Dendritic cell treated with granulocyte-macrophage colony-stimulating factor and Interleukin-4, amounts not matched to agents 40 ng/mL and 50 ng/mL, for 4 days (primary cell): ENCODE results near the gene RPS6KA2.

Experiments
- H3K27ac Mint-ChIP-seq: one replicate; pipeline ENCODE4 v1.8.0; 2022; ENCODE audit warnings: mild to moderate bottlenecking, mixed read lengths
- H3K27me3 Mint-ChIP-seq: one replicate; pipeline ENCODE4 v1.8.0; 2022; ENCODE audit warnings: mild to moderate bottlenecking, mixed read lengths
- H3K36me3 Mint-ChIP-seq: one replicate; pipeline ENCODE4 v1.8.0; 2022; ENCODE audit warnings: low read depth, mixed read lengths
- H3K4me1 Mint-ChIP-seq: one replicate; pipeline ENCODE4 v1.8.0; 2022; ENCODE audit warnings: low read depth, mixed read lengths
- H3K4me3 Mint-ChIP-seq: one replicate; pipeline ENCODE4 v1.8.0; 2022; ENCODE audit warnings: mild to moderate bottlenecking, moderate library complexity, mixed read lengths
- H3K9me3 Mint-ChIP-seq: one replicate; pipeline ENCODE4 v1.8.0; 2022; ENCODE audit warnings: mixed read lengths
- intact Hi-C: fragments of 100-400 bp; cut with micrococcal nuclease; formaldehyde crosslinking; loops from one replicate; pipeline ENCODE4 v1.15.0; 2022

The RPS6KA2 gene

GRCh38 chr6:166492092-166492741, 134.8 kb downstream of the RPS6KA2 start:
- no peak overlapping the region for H3K27ac Mint-ChIP-seq
- intact Hi-C loops, result no loop called here

GRCh38 chr6:166490671-166491500, 136.2 kb downstream of the RPS6KA2 start:
- H3K9me3 Mint-ChIP-seq, result peaks cover 8% of the 10 kb centered on the region
- no peak overlapping the region for H3K4me3 Mint-ChIP-seq
- no peaks in the 10 kb centered on the region for H3K27me3 Mint-ChIP-seq
- H3K36me3 Mint-ChIP-seq, result peaks cover 14% of the 10 kb centered on the region
- intact Hi-C loops, result no loop called here
- H3K27ac Mint-ChIP-seq, result no peak overlapping the region
- H3K4me1 Mint-ChIP-seq, result peaks cover 6% of the 10 kb centered on the region

More at GRCh38 chr6:166492092-166492741, 134.8 kb downstream of the RPS6KA2 start:
- Mint-ChIP-seq H3K36me3 (peaks cover 3% of the 10 kb centered on the region), H3K9me3 (peaks cover 4% of the 10 kb centered on the region), H3K4me1 (peaks cover 6% of the 10 kb centered on the region), H3K27me3 (no peaks in the 10 kb centered on the region), H3K4me3 (no peak overlapping the region)

- no peaks in the 10 kb centered on the region for H3K27me3 Mint-ChIP-seq
- H3K4me1 Mint-ChIP-seq, result peaks cover 6% of the 10 kb centered on the region
- peak overlapping the region; percentile 2 for H3K27ac Mint-ChIP-seq
- H3K36me3 Mint-ChIP-seq, result peaks cover 14% of the 10 kb centered on the region
- H3K4me3 Mint-ChIP-seq, result no peak overlapping the region
- peaks cover 8% of the 10 kb centered on the region for H3K9me3 Mint-ChIP-seq
- intact Hi-C loops, result loop anchor here (2.0 kb wide), 1 partner anchor 137 kb away; the partner anchor contains the start of gene RPS6KA2
These were observed 137.5 kb downstream of the RPS6KA2 start for GRCh38 chr6:166489301-166490155.

GRCh38 chr6:166488701-166489100, 138.3 kb downstream of the RPS6KA2 start:
- intact Hi-C loops, result loop anchor here (2.0 kb wide), 1 partner anchor 138 kb away; the partner anchor contains the start of gene RPS6KA2
- peaks cover 14% of the 10 kb centered on the region for H3K36me3 Mint-ChIP-seq
- H3K4me3 Mint-ChIP-seq, result no peak overlapping the region
- H3K4me1 Mint-ChIP-seq, result peaks cover 6% of the 10 kb centered on the region
- no peaks in the 10 kb centered on the region for H3K27me3 Mint-ChIP-seq
- peaks cover 8% of the 10 kb centered on the region for H3K9me3 Mint-ChIP-seq
- H3K27ac Mint-ChIP-seq, result peak overlapping the region; percentile 85

- Mint-ChIP-seq H3K36me3 (peaks cover 14% of the 10 kb centered on the region), H3K4me1 (peaks cover 6% of the 10 kb centered on the region)
These were observed 138.9 kb downstream of the RPS6KA2 start for GRCh38 chr6:166488076-166488685.

GRCh38 chr6:166487148-166487547, 139.9 kb downstream of the RPS6KA2 start:
- Mint-ChIP-seq H3K27ac (no peak overlapping the region), H3K9me3 (peaks cover 8% of the 10 kb centered on the region), H3K4me1 (peaks cover 6% of the 10 kb centered on the region), H3K36me3 (peaks cover 14% of the 10 kb centered on the region), H3K4me3 (no peak overlapping the region), H3K27me3 (no peaks in the 10 kb centered on the region)
- intact Hi-C loops, result no loop called here

More at GRCh38 chr6:166488076-166488685, 138.9 kb downstream of the RPS6KA2 start:
- intact Hi-C loops, result loop anchor here (2.0 kb wide), 1 partner anchor 139 kb away; the partner anchor contains the start of gene RPS6KA2
- no peaks in the 10 kb centered on the region for H3K27me3 Mint-ChIP-seq
- peak overlapping the region; percentile 44 for H3K4me3 Mint-ChIP-seq
- peaks cover 8% of the 10 kb centered on the region for H3K9me3 Mint-ChIP-seq
- peak overlapping the region; percentile 85 for H3K27ac Mint-ChIP-seq

- Mint-ChIP-seq H3K4me3 (no peak overlapping the region), H3K4me1 (peaks cover 6% of the 10 kb centered on the region), H3K36me3 (peaks cover 14% of the 10 kb centered on the region), H3K27ac (no peak overlapping the region), H3K9me3 (peaks cover 8% of the 10 kb centered on the region), H3K27me3 (no peaks in the 10 kb centered on the region)
- intact Hi-C loops, result no loop called here
These were observed 140.5 kb downstream of the RPS6KA2 start for GRCh38 chr6:166486536-166486880.

GRCh38 chr6:166485651-166486535, 141.2 kb downstream of the RPS6KA2 start:
- Mint-ChIP-seq H3K36me3 (peaks cover 14% of the 10 kb centered on the region), H3K27ac (no peak overlapping the region), H3K9me3 (peaks cover 8% of the 10 kb centered on the region), H3K4me3 (no peak overlapping the region), H3K4me1 (peaks cover 6% of the 10 kb centered on the region), H3K27me3 (no peaks in the 10 kb centered on the region)
- intact Hi-C loops, result no loop called here

- peaks cover 6% of the 10 kb centered on the region for H3K4me1 Mint-ChIP-seq
- peaks cover 14% of the 10 kb centered on the region for H3K36me3 Mint-ChIP-seq
- H3K27me3 Mint-ChIP-seq, result no peaks in the 10 kb centered on the region
- intact Hi-C loops, result no loop called here
- H3K27ac Mint-ChIP-seq, result no peak overlapping the region
- no peak overlapping the region for H3K4me3 Mint-ChIP-seq
- H3K9me3 Mint-ChIP-seq, result peaks cover 8% of the 10 kb centered on the region
These were observed 142.2 kb downstream of the RPS6KA2 start for GRCh38 chr6:166484863-166485262.

GRCh38 chr6:166483573-166484250, 143.3 kb downstream of the RPS6KA2 start:
- Mint-ChIP-seq H3K4me3 (no peak overlapping the region), H3K36me3 (peaks cover 14% of the 10 kb centered on the region), H3K27ac (no peak overlapping the region), H3K4me1 (peaks cover 6% of the 10 kb centered on the region), H3K27me3 (no peaks in the 10 kb centered on the region), H3K9me3 (peaks cover 8% of the 10 kb centered on the region)
- intact Hi-C loops, result no loop called here

- no peaks in the 10 kb centered on the region for H3K27me3 Mint-ChIP-seq
- no peak overlapping the region for H3K27ac Mint-ChIP-seq
- H3K4me3 Mint-ChIP-seq, result no peak overlapping the region
- intact Hi-C loops, result no loop called here
- H3K9me3 Mint-ChIP-seq, result peaks cover 8% of the 10 kb centered on the region
- H3K36me3 Mint-ChIP-seq, result peaks cover 14% of the 10 kb centered on the region
- peaks cover 2% of the 10 kb centered on the region for H3K4me1 Mint-ChIP-seq
These were observed 144.0 kb downstream of the RPS6KA2 start for GRCh38 chr6:166483026-166483425.

- H3K27me3 Mint-ChIP-seq, result no peaks in the 10 kb centered on the region
- H3K4me1 Mint-ChIP-seq, result no peaks in the 10 kb centered on the region
- no peak overlapping the region for H3K27ac Mint-ChIP-seq
- intact Hi-C loops, result no loop called here
- H3K9me3 Mint-ChIP-seq, result no peaks in the 10 kb centered on the region
- H3K36me3 Mint-ChIP-seq, result no peaks in the 10 kb centered on the region
- H3K4me3 Mint-ChIP-seq, result no peak overlapping the region
These were observed 148.1 kb downstream of the RPS6KA2 start for GRCh38 chr6:166478782-166479592.
